ENCODE data around the gene RETREG1. TPM values are rescaled to one million over a fixed set of nuclear protein-coding genes. Genes with fewer than 3 reads are reported as not detected.

The RETREG1 gene
- total RNA-seq, 1 donor from 2014 or later = 3.0 TPM

GRCh38 chr5:16592255-16592654 lies 24.5 kb downstream of the RETREG1 start:
- Mint-ChIP-seq H3K4me1 (peaks cover 12% of the 10 kb centered on the region), H3K36me3 (no peaks in the 10 kb centered on the region), H3K9me3 (peaks cover 2% of the 10 kb centered on the region), H3K4me3 (no peak overlapping the region), H3K27ac (no peak overlapping the region), H3K27me3 (ENCODE audit: insufficient read depth, low read depth) (peaks cover 6% of the 10 kb centered on the region)
- Histone ChIP-seq H3K4me3 (no peak overlapping the region), H4K20me1 (ENCODE audit: low read depth) (no peaks in the 10 kb centered on the region), H2AFZ (replicated peaks) (no peak overlapping the region), H3F3A (ENCODE audit: low read depth) (no peaks in the 10 kb centered on the region), H3K4me2 (no peak overlapping the region), H3K27ac (no peak overlapping the region), H3K79me2 (ENCODE audit: low read depth) (no peaks in the 10 kb centered on the region), H3K27me3 (no peaks in the 10 kb centered on the region), H3K9ac (no peak overlapping the region), H3K4me1 (peaks cover 9% of the 10 kb centered on the region), H3K36me3 (no peaks in the 10 kb centered on the region), H3K9me3 (ENCODE audit: low read depth) (no peaks in the 10 kb centered on the region)
- no peak for DNase-seq (ENCODE audit: low spot score)
- TF ChIP-seq EZH2 (IDR thresholded peaks at IDR 0.05) = no peak
- TF ChIP-seq CTCF (IDR thresholded peaks at IDR 0.05) = no peak
- TF ChIP-seq EZH2phosphoT487 (IDR thresholded peaks at IDR 0.05) = no peak

GRCh38 chr5:16590685-16591084 lies 26.1 kb downstream of the RETREG1 start:
- no peak overlapping the region for H3K4me3 Mint-ChIP-seq
- H2AFZ ChIP-seq (replicated peaks) = no peak overlapping the region
- H3K36me3 ChIP-seq = no peaks in the 10 kb centered on the region
- H3K4me2 ChIP-seq = no peak overlapping the region
- no peak overlapping the region for H3K9ac ChIP-seq
- H3K27me3 Mint-ChIP-seq (ENCODE audit: insufficient read depth, low read depth) = peaks cover 5% of the 10 kb centered on the region
- no peak overlapping the region for H3K27ac ChIP-seq
- TF ChIP-seq CTCF (IDR thresholded peaks at IDR 0.05) (no peak), EZH2phosphoT487 (IDR thresholded peaks at IDR 0.05) (no peak), EZH2 (IDR thresholded peaks at IDR 0.05) (no peak)
- no peaks in the 10 kb centered on the region for H3K79me2 ChIP-seq (ENCODE audit: low read depth)
- H3K27me3 ChIP-seq = no peaks in the 10 kb centered on the region
- no peak overlapping the region for H3K4me3 ChIP-seq
- H3K4me1 ChIP-seq = peaks cover 9% of the 10 kb centered on the region
- H3K36me3 Mint-ChIP-seq = no peaks in the 10 kb centered on the region
- H3K4me1 Mint-ChIP-seq = peaks cover 5% of the 10 kb centered on the region
- no peak overlapping the region for H3K27ac Mint-ChIP-seq
- H3F3A ChIP-seq (ENCODE audit: low read depth) = no peaks in the 10 kb centered on the region
- peaks cover 2% of the 10 kb centered on the region for H3K9me3 Mint-ChIP-seq
- H3K9me3 ChIP-seq (ENCODE audit: low read depth) = no peaks in the 10 kb centered on the region
- no peak for DNase-seq (ENCODE audit: low spot score)
- no peaks in the 10 kb centered on the region for H4K20me1 ChIP-seq (ENCODE audit: low read depth)

GRCh38 chr5:16589658-16590057 lies 27.1 kb downstream of the RETREG1 start:
- no peak for DNase-seq (ENCODE audit: low spot score)
- Histone ChIP-seq H3F3A (ENCODE audit: low read depth) (no peaks in the 10 kb centered on the region), H3K4me2 (no peak overlapping the region), H3K4me3 (no peak overlapping the region), H2AFZ (replicated peaks) (no peak overlapping the region), H3K79me2 (ENCODE audit: low read depth) (no peaks in the 10 kb centered on the region), H3K36me3 (no peaks in the 10 kb centered on the region), H3K27ac (no peak overlapping the region), H3K9me3 (ENCODE audit: low read depth) (no peaks in the 10 kb centered on the region), H4K20me1 (ENCODE audit: low read depth) (no peaks in the 10 kb centered on the region), H3K27me3 (no peaks in the 10 kb centered on the region), H3K9ac (no peak overlapping the region), H3K4me1 (peaks cover 9% of the 10 kb centered on the region)
- Mint-ChIP-seq H3K36me3 (no peaks in the 10 kb centered on the region), H3K27ac (no peak overlapping the region), H3K4me1 (peaks cover 8% of the 10 kb centered on the region), H3K27me3 (ENCODE audit: insufficient read depth, low read depth) (peaks cover 5% of the 10 kb centered on the region), H3K9me3 (peaks cover 2% of the 10 kb centered on the region), H3K4me3 (no peak overlapping the region)
- TF ChIP-seq EZH2 (IDR thresholded peaks at IDR 0.05) (no peak), EZH2phosphoT487 (IDR thresholded peaks at IDR 0.05) (no peak), CTCF (IDR thresholded peaks at IDR 0.05) (no peak)

Measured in neural progenitor cell (in vitro differentiated cells).